ENCODE results near the gene DHRSX. TPM values are rescaled to one million over a fixed set of nuclear protein-coding genes. Genes with fewer than 3 reads are reported as not detected.
A peak's percentile ranks its signal among the peaks of the same experiment; 100 is the strongest.

DHRSX gene
- total and polyA plus RNA-seq, 2 of the 13 experiments (the other 11 are each of a cell fraction or from before 2014, with no cell fraction given): 15.5 to 24.3 TPM

- TF ChIP-seq, protein P1, sequence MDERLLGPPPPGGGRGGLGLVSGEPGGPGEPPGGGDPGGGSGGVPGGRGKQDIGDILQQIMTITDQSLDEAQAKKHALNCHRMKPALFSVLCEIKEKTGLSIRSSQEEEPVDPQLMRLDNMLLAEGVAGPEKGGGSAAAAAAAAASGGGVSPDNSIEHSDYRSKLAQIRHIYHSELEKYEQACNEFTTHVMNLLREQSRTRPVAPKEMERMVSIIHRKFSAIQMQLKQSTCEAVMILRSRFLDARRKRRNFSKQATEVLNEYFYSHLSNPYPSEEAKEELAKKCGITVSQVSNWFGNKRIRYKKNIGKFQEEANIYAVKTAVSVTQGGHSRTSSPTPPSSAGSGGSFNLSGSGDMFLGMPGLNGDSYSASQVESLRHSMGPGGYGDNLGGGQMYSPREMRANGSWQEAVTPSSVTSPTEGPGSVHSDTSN (CRISPR knock-in tag; IDR thresholded peaks at IDR 0.05): no peak
- TF ChIP-seq HMG20A (CRISPR knock-in tag; IDR thresholded peaks at IDR 0.05; ENCODE audit: borderline replicate concordance): peak; percentile 76
- TF ChIP-seq, protein P2, sequence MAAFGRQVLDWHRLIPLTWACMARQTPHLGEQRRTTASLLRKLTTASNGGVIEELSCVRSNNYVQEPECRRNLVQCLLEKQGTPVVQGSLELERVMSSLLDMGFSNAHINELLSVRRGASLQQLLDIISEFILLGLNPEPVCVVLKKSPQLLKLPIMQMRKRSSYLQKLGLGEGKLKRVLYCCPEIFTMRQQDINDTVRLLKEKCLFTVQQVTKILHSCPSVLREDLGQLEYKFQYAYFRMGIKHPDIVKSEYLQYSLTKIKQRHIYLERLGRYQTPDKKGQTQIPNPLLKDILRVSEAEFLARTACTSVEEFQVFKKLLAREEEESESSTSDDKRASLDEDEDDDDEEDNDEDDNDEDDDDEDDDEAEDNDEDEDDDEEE (CRISPR knock-in tag; IDR thresholded peaks at IDR 0.05): no peak
- TF ChIP-seq SRY (CRISPR knock-in tag; IDR thresholded peaks at IDR 0.05): 0 out of 2 replicates have a peak, but pooled peaks have one; percentile 60
- TF ChIP-seq, protein P3, sequence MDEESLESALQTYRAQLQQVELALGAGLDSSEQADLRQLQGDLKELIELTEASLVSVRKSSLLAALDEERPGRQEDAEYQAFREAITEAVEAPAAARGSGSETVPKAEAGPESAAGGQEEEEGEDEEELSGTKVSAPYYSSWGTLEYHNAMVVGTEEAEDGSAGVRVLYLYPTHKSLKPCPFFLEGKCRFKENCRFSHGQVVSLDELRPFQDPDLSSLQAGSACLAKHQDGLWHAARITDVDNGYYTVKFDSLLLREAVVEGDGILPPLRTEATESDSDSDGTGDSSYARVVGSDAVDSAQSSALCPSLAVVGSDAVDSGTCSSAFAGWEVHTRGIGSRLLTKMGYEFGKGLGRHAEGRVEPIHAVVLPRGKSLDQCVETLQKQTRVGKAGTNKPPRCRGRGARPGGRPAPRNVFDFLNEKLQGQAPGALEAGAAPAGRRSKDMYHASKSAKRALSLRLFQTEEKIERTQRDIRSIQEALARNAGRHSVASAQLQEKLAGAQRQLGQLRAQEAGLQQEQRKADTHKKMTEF (CRISPR knock-in tag; IDR thresholded peaks at IDR 0.05): peak; percentile 48; the same call in 1 of the 2 replicates
- no peak for TF ChIP-seq ZNF230 (CRISPR knock-in tag; IDR thresholded peaks at IDR 0.05)
- peak; percentile 45; the same call in 1 of the 2 replicates for TF ChIP-seq MED1 (CRISPR knock-in tag; IDR thresholded peaks at IDR 0.05)
- peak; percentile 27; the same call in 1 of the 2 replicates for TF ChIP-seq ZNF800 (CRISPR knock-in tag; IDR thresholded peaks at IDR 0.05)
- peak; percentile 58; the same call in 1 of the 2 replicates for TF ChIP-seq ZNF503 (CRISPR knock-in tag; IDR thresholded peaks at IDR 0.05)
- TF ChIP-seq MTA3 (CRISPR knock-in tag; IDR thresholded peaks at IDR 0.05): no peak
- TF ChIP-seq, protein P4, sequence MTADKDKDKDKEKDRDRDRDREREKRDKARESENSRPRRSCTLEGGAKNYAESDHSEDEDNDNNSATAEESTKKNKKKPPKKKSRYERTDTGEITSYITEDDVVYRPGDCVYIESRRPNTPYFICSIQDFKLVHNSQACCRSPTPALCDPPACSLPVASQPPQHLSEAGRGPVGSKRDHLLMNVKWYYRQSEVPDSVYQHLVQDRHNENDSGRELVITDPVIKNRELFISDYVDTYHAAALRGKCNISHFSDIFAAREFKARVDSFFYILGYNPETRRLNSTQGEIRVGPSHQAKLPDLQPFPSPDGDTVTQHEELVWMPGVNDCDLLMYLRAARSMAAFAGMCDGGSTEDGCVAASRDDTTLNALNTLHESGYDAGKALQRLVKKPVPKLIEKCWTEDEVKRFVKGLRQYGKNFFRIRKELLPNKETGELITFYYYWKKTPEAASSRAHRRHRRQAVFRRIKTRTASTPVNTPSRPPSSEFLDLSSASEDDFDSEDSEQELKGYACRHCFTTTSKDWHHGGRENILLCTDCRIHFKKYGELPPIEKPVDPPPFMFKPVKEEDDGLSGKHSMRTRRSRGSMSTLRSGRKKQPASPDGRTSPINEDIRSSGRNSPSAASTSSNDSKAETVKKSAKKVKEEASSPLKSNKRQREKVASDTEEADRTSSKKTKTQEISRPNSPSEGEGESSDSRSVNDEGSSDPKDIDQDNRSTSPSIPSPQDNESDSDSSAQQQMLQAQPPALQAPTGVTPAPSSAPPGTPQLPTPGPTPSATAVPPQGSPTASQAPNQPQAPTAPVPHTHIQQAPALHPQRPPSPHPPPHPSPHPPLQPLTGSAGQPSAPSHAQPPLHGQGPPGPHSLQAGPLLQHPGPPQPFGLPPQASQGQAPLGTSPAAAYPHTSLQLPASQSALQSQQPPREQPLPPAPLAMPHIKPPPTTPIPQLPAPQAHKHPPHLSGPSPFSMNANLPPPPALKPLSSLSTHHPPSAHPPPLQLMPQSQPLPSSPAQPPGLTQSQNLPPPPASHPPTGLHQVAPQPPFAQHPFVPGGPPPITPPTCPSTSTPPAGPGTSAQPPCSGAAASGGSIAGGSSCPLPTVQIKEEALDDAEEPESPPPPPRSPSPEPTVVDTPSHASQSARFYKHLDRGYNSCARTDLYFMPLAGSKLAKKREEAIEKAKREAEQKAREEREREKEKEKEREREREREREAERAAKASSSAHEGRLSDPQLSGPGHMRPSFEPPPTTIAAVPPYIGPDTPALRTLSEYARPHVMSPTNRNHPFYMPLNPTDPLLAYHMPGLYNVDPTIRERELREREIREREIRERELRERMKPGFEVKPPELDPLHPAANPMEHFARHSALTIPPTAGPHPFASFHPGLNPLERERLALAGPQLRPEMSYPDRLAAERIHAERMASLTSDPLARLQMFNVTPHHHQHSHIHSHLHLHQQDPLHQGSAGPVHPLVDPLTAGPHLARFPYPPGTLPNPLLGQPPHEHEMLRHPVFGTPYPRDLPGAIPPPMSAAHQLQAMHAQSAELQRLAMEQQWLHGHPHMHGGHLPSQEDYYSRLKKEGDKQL (CRISPR knock-in tag; IDR thresholded peaks at IDR 0.05; ENCODE audit: low read depth): no peak
- no peak for TF ChIP-seq RFXANK (CRISPR knock-in tag; IDR thresholded peaks at IDR 0.05)
- no peak for TF ChIP-seq AHR (CRISPR knock-in tag; IDR thresholded peaks at IDR 0.05)
- TF ChIP-seq EP300 (IDR thresholded peaks at IDR 0.05; ENCODE audit: low read depth in 2 of 2, low read length in 2 of 2): peak in 1 of 2 experiments; percentile 68; a peak in 2 of 4 replicates
- TF ChIP-seq EP300 (CRISPR knock-in tag; IDR thresholded peaks at IDR 0.05; ENCODE audit: borderline replicate concordance): no peak; the same call in 1 of the 2 replicates
Observed at GRCh38 chrX:2401590-2402360, 99.0 kb downstream of the DHRSX start (continued).

Measured in HepG2 (cell line).